ENCODE results near the gene SLC25A18. TPM values are rescaled to one million over a fixed set of nuclear protein-coding genes. Genes with fewer than 3 reads are reported as not detected.

Gene SLC25A18
- total RNA-seq, 2 donors from 2014 or later = not detected

GRCh38 chr22:17639247-17639741, 76.0 kb downstream of the SLC25A18 start:
- Histone ChIP-seq H3K9me3 (no peaks in the 10 kb centered on the region), H3K4me3 (peak overlapping the region; percentile 73), H3K4me1 (no peaks in the 10 kb centered on the region), H3K36me3 (no peaks in the 10 kb centered on the region), H3K27ac (peak overlapping the region; percentile 97), H3K9ac (ENCODE audit: low read depth in 2 of 2, low read length in 2 of 2) (peak overlapping the region; percentile 94 to 100), H3K27me3 (no peaks in the 10 kb centered on the region)
- no peak for TF ChIP-seq CTCF (IDR thresholded peaks at IDR 0.05)
- DNase-seq = peak; percentile 67
- intact Hi-C loops (cut with DNase I) = no loop called here

Other genes starting within 250 kb of the SLC25A18 start
- gene CECR2, start 194.0 kb upstream of the SLC25A18 start, total RNA-seq = under 1 TPM; 0.30 to 0.40 TPM
- gene ATP6V1E1, start 65.3 kb downstream of the SLC25A18 start, total RNA-seq = 10 to 100 TPM; 87.2 to 98.4 TPM
- 10 to 100 TPM; 44.9 to 47.2 TPM for gene BCL2L13, start 75.3 kb downstream of the SLC25A18 start, total RNA-seq
- 10 to 100 TPM; 35.9 to 57.5 TPM for gene BID, start 211.0 kb downstream of the SLC25A18 start, total RNA-seq

All from colonic mucosa (tissue), 4 donors.